SU-DHL-6 (cell line): ENCODE measurements around the gene EIF5A.
"Not testable (repeated sequence)": the region's sequence is repeated elsewhere in the genome, so short reads cannot be mapped to it uniquely, and the experiment has no call there.

Source experiments
- H2AFZ ChIP-seq: fragments of 200-600 bp; sonication (generic); 2 replicates; pipeline ENCODE4 v1.6.1; 2014; ENCODE audit warnings: low read depth, mild to moderate bottlenecking, moderate library complexity, mixed read lengths, antibody characterized with exemption, low read length; ENCODE audit not compliant: severe bottlenecking
- H3F3A ChIP-seq: fragments of 200-600 bp; shearing (Covaris generic); 2 replicates; pipeline ENCODE4 v1.6.0; 2016; ENCODE audit warnings: antibody characterized with exemption, mild to moderate bottlenecking; ENCODE audit not compliant: insufficient read depth
- H3K27ac ChIP-seq: fragments of 200-600 bp; sonication (generic); 2 replicates; pipeline ENCODE4 v1.5.1; 2016; ENCODE audit warnings: low read depth, mild to moderate bottlenecking, low read length, moderate library complexity, mixed read lengths
- H3K27me3 ChIP-seq: fragments of 200-600 bp; sonication (generic), shearing (Covaris generic); 2 replicates; pipeline ENCODE4 v1.6.0; 2014; ENCODE audit warnings: mild to moderate bottlenecking, low read length
- H3K36me3 ChIP-seq: fragments of 200-600 bp; sonication (generic); 2 replicates; pipeline ENCODE4 v1.6.1; 2014; ENCODE audit warnings: mild to moderate bottlenecking, low read length, mixed read lengths
- H3K4me2 ChIP-seq: fragments of 300-600, 200-600 bp; shearing (Covaris generic), sonication (generic); 2 replicates; pipeline ENCODE4 v1.6.0; 2014; ENCODE audit warnings: low read length, low read depth, mild to moderate bottlenecking; ENCODE audit not compliant: poor library complexity, severe bottlenecking
- H3K4me3 ChIP-seq: fragments of 200-600 bp; sonication (generic); 2 replicates; pipeline ENCODE4 v1.5.1; 2014; ENCODE audit warnings: antibody characterized with exemption, low read length, mild to moderate bottlenecking, mixed read lengths; ENCODE audit not compliant: insufficient read depth, poor library complexity, severe bottlenecking
- H3K79me2 ChIP-seq: fragments of 200-600 bp; sonication (generic); 2 replicates; pipeline ENCODE4 v1.6.1; 2014; ENCODE audit warnings: mild to moderate bottlenecking, low read length, moderate library complexity; ENCODE audit not compliant: insufficient read depth
- H3K9ac ChIP-seq: fragments of 200-600 bp; sonication (generic); 2 replicates; pipeline ENCODE4 v1.7.0; 2014; ENCODE audit warnings: mild to moderate bottlenecking, low read length
- H3K9me2 ChIP-seq: fragments of 200-600 bp; sonication (generic); replicated peaks from 2 replicates; pipeline ENCODE4 v1.6.1; 2014; ENCODE audit warnings: low read length; ENCODE audit not compliant: insufficient read depth
- H3K9me3 ChIP-seq: fragments of 200-600 bp; sonication (generic); 2 replicates; pipeline ENCODE4 v1.6.1; 2014; ENCODE audit warnings: low read length, mixed read lengths; ENCODE audit not compliant: insufficient read depth
- H4K20me1 ChIP-seq: fragments of 200-600 bp; sonication (generic); 2 replicates; pipeline ENCODE4 v1.6.1; 2014; ENCODE audit warnings: low read depth, mild to moderate bottlenecking, antibody characterized with exemption, low read length, moderate library complexity, mixed read lengths
- EZH2phosphoT487 ChIP-seq: fragments of 200-600 bp; sonication (generic), shearing (Covaris generic); conservative IDR thresholded peaks from 2 replicates; pipeline ENCODE4 v1.6.1; 2018; ENCODE audit warnings: mild to moderate bottlenecking, antibody characterized with exemption, low read length, moderate library complexity, mixed read lengths
- TF ChIP-seq, protein P1 (sequence below): fragments of 200-600 bp; sonication (generic); IDR thresholded peaks from one replicate; pipeline ENCODE4 v1.5.1; 2017; ENCODE audit warnings: antibody characterized with exemption, mild to moderate bottlenecking, low read length, moderate library complexity; ENCODE audit not compliant: insufficient read depth, poor library complexity, severe bottlenecking

The EIF5A gene

DNA sequence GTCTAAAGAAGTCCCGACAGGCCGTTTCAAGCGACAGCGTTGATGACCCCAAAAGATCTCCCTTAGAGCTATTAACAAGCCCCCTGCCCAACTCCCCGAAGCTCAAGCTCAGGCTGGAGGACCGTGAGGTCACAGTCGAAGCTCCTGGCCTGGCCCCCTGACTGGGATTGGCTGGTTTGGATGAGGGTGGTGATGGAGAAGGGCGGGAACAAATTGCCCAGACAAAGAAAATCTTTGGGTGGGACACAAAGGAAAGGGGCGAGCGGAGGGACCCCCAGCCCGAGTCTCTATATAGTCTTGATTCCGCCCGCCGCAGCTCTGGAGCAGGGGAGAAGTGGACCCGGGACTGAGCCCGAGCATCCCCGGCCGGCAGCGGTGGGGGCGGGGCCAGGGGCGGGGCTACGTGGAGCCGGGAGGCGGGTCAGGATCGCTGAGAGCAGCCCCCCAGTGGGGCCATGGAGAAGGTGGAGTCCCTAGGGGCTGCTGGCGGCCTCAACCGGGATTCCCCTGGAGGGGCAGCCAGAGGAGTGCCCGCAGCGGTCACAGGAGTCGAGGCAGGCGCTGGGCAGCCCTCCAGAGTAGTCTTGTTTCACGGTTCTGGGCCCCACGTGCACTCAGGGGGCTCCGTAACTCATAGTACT is 22.7 kb downstream of the EIF5A start:
- peak overlapping the region; percentile 69 for H3K4me2 ChIP-seq
- peak overlapping the region; percentile 89 for H3K27ac ChIP-seq
- H3K4me3 ChIP-seq, result peak overlapping the region; percentile 99
- H3K79me2 ChIP-seq, result peaks cover 17% of the 10 kb centered on the region; the same call in 1 of the 2 replicates
- no peaks in the 10 kb centered on the region for H3K9me2 ChIP-seq
- H2AFZ ChIP-seq, result peak overlapping the region; percentile 50
- peak overlapping the region; percentile 94 for H3K9ac ChIP-seq
- H4K20me1 ChIP-seq, result no peaks in the 10 kb centered on the region
- no peaks in the 10 kb centered on the region for H3K36me3 ChIP-seq
- no peaks in the 10 kb centered on the region for H3K27me3 ChIP-seq
- no peaks in the 10 kb centered on the region for H3K9me3 ChIP-seq
- peaks cover 9% of the 10 kb centered on the region for H3F3A ChIP-seq
- TF ChIP-seq, protein P1, sequence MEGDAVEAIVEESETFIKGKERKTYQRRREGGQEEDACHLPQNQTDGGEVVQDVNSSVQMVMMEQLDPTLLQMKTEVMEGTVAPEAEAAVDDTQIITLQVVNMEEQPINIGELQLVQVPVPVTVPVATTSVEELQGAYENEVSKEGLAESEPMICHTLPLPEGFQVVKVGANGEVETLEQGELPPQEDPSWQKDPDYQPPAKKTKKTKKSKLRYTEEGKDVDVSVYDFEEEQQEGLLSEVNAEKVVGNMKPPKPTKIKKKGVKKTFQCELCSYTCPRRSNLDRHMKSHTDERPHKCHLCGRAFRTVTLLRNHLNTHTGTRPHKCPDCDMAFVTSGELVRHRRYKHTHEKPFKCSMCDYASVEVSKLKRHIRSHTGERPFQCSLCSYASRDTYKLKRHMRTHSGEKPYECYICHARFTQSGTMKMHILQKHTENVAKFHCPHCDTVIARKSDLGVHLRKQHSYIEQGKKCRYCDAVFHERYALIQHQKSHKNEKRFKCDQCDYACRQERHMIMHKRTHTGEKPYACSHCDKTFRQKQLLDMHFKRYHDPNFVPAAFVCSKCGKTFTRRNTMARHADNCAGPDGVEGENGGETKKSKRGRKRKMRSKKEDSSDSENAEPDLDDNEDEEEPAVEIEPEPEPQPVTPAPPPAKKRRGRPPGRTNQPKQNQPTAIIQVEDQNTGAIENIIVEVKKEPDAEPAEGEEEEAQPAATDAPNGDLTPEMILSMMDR, result no peak
- TF ChIP-seq EZH2phosphoT487, result no peak

DNA sequence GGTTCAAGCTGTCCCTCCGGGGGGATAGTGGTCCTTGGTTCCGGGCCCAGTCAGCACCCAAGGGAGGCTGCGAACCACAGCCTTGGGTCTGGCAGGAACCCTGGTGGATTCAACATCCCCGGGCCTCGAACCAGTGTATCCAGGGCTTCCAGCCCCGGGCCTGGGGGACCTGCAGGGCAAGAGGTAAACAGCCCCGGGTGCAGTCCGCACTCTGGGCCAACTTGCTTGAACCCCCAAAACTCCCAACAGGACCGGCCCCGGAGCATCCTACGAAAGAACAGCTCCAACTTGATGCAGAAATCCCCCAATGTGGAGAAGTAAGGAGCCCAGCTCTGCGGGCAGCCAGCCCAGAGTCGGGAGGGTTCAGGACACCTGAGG is 23.2 kb downstream of the EIF5A start:
- H3K36me3 ChIP-seq, result no peaks in the 10 kb centered on the region
- peaks cover 17% of the 10 kb centered on the region; the same call in 1 of the 2 replicates for H3K79me2 ChIP-seq
- H2AFZ ChIP-seq, result peak overlapping the region; percentile 50
- no peaks in the 10 kb centered on the region for H3K9me3 ChIP-seq
- H3K4me3 ChIP-seq, result peak overlapping the region; percentile 99
- H3K9ac ChIP-seq, result peak overlapping the region; percentile 94
- peak overlapping the region; percentile 69 for H3K4me2 ChIP-seq
- TF ChIP-seq, protein P1, result no peak
- no peak for TF ChIP-seq EZH2phosphoT487
- H4K20me1 ChIP-seq, result no peaks in the 10 kb centered on the region
- H3K27me3 ChIP-seq, result no peaks in the 10 kb centered on the region
- H3K9me2 ChIP-seq, result no peaks in the 10 kb centered on the region
- peaks cover 9% of the 10 kb centered on the region for H3F3A ChIP-seq
- H3K27ac ChIP-seq, result peak overlapping the region; percentile 89

DNA sequence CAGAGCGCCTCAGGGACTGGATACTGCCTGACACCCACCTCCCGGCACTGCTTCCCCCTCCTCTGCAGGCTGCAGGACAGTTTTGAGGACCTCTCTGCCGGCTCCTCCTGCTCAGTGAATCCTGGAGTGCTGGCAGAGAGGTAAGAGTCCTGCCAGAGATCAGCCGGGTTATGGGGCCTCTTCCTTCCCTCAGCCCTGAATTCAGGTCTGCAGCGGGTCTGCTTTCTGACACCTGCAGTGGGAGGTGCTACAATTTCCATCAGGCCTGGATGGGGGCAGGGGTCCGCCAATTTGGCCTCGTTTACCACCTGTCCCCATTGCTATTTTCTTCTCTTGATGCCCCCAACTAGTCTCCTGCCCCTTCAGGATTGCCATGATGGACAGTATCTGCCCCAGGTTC is 24.7 kb downstream of the EIF5A start:
- H3K79me2 ChIP-seq, result peaks cover 23% of the 10 kb centered on the region; the same call in 1 of the 2 replicates
- no peak overlapping the region for H3K9ac ChIP-seq
- H3K27me3 ChIP-seq, result no peaks in the 10 kb centered on the region
- H3K27ac ChIP-seq, result no peak overlapping the region
- no peak overlapping the region for H3K4me2 ChIP-seq
- no peaks in the 10 kb centered on the region for H4K20me1 ChIP-seq
- TF ChIP-seq, protein P1, result no peak
- TF ChIP-seq EZH2phosphoT487, result no peak
- H3K36me3 ChIP-seq, result no peaks in the 10 kb centered on the region
- no peaks in the 10 kb centered on the region for H3K9me2 ChIP-seq
- H3F3A ChIP-seq, result peaks cover 10% of the 10 kb centered on the region
- no peaks in the 10 kb centered on the region for H3K9me3 ChIP-seq
- H2AFZ ChIP-seq, result no peak overlapping the region
- no peak overlapping the region for H3K4me3 ChIP-seq

DNA sequence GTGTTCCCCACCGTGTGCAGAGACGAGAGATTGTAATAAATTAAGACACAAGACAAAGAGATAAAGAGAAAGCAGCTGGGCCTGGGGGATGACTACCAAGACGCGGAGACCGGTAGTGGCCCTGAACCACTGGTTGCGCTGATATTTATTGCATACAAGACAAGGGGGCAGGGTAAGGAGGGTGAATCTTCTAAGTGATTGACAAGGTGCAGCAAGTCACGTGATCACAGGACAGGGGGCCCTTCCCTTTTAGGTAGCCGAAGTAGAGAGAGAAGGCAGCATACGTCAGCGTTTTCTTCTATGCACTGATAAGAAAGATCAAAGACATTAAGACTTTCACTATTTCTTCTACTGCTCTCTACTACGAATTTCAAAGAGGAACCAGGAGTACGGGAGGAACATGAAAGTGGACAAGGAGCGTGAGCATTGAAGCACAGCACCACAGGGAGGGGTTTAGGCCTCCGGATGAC is 25.2 kb downstream of the EIF5A start:
- H3K36me3 ChIP-seq, H3K9me3 ChIP-seq, H3K4me2 ChIP-seq, H3K4me3 ChIP-seq, H4K20me1 ChIP-seq, H3K27ac ChIP-seq, H3K9me2 ChIP-seq, H2AFZ ChIP-seq, H3K27me3 ChIP-seq, H3K9ac ChIP-seq: not testable (repeated sequence)
- Histone ChIP-seq H3F3A (peaks cover 14% of the 10 kb centered on the region), H3K79me2 (peaks cover 23% of the 10 kb centered on the region; the same call in 1 of the 2 replicates)
